Activated naive CD4-positive, alpha-beta T cell (primary cell): ENCODE data around the gene TTL.

Experiments used
- DNase-seq, 4 experiments: peaks; one replicate each; lab custom pipeline; 2025; lab: John Stamatoyannopoulos, UW

Gene TTL

GRCh38 chr2:112583497-112584133, 101.7 kb downstream of the TTL start:
- no peak for DNase-seq

DNA sequence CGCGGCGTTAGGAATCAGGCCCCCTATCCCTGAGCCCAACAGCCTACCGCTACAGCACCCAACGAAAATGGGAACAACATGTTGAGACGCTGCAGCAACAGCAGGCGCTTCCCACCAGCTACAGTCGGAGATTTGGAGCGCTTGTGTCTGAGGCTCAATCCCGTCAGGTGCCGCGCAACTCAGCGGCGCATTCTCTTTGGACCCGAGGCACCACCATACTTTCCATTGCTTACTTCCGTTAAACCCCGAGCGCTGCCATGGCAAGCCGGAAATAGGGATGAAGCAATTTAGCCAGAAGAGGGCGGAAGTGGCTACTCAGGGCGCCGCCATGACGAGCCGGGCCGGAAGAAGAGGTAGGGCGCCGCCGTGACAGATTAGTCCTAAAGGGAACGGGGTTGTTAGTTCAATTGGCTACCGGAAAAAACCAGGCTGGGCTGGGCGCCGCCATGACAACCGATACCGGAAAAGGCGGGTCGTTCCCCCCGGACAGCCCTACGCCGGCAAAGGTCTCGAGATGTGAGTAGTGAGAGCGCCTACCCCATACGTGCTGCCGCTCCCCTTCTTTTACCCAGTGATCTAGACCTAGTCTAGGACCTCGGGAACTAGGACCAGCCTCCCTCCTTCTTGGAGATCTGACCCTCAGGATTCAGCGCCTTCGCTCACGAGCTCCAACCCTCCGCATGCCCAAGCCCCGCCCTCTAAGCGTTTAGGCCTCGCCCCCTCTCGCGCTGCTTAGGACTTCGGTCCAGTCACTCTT, 102.4 kb downstream of the TTL start, which contains the start of gene CHCHD5:
Gene CHCHD5 (plus strand): TSS at position 476 of the 757 bp plus-strand sequence. CDS start 39 bp downstream, at position 515.
- peak; percentile 71 to 87 (median 79) for DNase-seq

DNA sequence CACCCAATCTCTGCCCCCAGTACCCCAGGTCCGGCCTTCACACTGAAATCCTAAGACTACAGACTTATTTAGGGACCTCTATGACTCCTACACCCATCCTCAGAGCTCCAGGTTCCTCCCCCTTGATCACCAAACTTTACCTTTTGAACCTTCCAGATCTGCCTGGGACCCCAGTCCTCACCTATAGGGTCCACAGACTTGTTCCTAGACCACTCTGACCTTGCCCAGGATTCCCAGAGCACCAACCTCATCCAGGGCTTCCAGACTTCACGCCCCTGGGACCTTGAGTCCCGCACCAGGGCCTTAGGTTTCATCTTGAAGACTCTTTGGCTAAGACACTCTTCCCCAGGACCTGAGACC, 102.9 kb downstream of the TTL start:
- no peak for DNase-seq

DNA sequence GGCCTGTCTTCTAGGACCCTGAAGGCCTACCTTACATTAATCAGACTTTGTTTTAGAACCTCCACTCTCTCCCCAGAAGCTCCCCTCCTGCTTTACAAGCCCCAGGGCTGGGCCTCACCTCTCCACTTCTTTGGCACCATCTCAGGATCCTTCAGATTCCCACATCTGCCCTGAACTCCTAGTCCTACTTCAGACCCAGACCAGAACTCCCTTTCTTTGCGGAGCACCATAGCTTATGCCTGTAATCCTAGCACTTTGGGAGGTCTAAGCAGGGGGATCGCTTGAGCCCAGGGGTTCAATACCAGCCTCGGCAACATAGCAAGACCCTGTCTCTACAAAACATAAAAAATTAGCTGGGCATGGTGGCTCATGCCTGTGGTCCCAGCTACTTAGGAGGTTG, 103.4 kb downstream of the TTL start:
- DNase-seq, result no peak

GRCh38 chr2:112585873-112586464, 104.0 kb downstream of the TTL start:
- DNase-seq, result no peak

DNA sequence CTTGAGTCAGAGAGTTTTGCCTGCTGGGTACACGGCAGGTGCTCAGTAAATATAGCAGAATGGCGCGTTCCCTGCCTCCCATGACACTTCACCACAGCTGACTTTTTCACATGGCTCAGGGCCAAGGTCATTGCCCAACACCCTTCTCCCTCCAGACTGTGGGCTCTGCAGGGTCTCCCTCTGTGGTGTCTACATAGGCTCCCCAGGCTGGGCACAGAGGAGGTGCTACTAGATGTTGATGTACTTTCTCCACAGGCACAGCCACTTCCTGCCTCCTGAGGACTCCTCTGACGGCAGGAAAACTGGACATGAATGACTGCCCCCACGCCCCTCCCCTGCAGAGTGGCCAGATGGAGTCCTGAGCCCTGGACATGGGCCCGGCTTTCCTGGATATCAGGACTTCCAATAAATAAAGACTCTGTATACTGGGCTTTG, 106.7 kb downstream of the TTL start:
- no peak for DNase-seq
